NCI-H2227 (cell line): Measurements from ENCODE around the gene RHOT2.

ENCODE experiments used
- DNase-seq: peaks from one replicate; lab custom pipeline; 2025; ENCODE audit not compliant: unreplicated experiment; lab: John Stamatoyannopoulos, UW

RHOT2 gene

DNA sequence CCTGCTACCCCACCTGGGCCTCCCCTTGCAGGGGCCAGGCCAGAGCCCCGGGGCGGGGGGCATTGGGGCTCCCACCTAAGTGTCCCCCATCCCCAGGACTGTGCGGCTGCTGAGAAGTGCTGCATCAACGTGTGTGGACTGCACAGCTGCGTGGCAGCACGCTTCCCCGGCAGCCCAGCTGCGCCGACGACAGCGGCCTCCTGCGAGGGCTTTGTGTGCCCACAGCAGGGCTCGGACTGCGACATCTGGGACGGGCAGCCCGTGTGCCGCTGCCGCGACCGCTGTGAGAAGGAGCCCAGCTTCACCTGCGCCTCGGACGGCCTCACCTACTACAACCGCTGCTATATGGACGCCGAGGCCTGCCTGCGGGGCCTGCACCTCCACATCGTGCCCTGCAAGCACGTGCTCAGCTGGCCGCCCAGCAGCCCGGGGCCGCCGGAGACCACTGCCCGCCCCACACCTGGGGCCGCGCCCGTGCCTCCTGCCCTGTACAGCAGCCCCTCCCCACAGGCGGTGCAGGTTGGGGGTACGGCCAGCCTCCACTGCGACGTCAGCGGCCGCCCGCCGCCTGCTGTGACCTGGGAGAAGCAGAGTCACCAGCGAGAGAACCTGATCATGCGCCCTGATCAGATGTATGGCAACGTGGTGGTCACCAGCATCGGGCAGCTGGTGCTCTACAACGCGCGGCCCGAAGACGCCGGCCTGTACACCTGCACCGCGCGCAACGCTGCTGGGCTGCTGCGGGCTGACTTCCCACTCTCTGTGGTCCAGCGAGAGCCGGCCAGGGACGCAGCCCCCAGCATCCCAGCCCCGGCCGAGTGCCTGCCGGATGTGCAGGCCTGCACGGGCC is 35.2 kb upstream of the RHOT2 start:
- DNase-seq: no peak

DNA sequence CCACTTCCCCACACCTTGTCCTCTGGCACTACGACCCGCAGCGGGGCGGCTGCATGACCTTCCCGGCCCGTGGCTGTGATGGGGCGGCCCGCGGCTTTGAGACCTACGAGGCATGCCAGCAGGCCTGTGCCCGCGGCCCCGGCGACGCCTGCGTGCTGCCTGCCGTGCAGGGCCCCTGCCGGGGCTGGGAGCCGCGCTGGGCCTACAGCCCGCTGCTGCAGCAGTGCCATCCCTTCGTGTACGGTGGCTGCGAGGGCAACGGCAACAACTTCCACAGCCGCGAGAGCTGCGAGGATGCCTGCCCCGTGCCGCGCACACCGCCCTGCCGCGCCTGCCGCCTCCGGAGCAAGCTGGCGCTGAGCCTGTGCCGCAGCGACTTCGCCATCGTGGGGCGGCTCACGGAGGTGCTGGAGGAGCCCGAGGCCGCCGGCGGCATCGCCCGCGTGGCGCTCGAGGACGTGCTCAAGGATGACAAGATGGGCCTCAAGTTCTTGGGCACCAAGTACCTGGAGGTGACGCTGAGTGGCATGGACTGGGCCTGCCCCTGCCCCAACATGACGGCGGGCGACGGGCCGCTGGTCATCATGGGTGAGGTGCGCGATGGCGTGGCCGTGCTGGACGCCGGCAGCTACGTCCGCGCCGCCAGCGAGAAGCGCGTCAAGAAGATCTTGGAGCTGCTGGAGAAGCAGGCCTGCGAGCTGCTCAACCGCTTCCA is 34.4 kb upstream of the RHOT2 start:
- DNase-seq: no peak

DNA sequence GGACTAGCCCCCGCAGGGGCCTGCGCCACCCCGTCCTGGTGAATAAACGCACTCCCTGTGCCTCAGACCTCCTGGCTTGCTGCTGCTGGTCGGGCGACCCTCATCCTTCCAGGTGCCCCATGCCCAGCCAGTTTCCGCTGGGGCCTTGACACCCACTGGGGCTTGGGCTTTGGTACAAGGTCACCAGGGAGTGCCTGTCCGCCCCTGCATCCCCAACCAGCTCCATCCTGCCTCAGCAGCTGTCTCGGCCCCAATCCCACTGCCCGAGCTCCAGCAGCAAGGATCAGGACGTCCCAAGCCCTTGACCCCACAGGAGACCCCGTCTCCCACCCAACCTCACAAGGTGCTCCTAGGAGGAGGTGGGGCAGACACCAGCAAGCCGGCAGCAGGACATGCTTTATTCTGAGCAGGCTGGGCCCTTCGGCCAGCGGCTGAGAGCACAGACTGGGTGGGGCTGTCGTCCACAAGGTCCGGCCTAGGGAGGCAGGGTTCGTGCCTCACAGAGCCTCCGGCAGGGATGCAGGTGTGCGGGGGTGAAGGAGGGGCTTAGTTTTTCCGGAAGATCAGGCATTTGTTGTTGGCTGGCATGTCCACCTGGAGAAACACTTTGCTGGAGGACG is 33.8 kb upstream of the RHOT2 start:
- DNase-seq: no peak

GRCh38 chr16:634996-635395 is 32.9 kb upstream of the RHOT2 start:
- no peak for DNase-seq

DNA sequence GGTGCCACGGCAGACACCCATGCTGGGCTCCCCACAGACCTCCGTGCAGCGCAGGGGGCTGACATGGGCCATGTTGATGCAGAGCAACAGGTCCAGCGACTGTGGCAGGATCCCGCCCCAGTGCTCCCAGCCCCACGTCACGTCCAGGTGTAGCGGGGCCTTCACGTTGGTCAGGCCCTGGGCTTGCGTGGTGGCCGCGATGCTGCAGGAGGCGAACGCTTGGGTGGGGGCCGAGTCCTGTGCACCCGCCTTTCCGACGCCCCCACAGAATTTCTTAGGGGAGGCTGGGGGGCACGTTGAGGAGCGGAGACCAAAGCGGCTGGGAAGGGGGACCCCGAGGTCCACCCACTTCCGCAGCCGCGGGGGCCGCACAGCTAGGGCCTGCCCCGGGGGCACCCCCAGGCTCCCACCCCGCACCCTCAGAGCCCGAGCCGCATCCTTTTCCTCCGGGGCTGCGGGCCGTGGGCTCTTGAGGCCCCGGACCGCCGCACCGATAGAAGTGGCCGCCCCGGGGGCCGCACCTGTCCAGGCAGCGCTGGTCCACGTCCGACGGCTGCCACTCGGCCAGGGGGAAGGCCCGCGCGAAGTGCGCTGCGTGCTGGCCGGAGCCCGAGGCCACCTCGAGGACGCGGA is 32.2 kb upstream of the RHOT2 start:
- DNase-seq: no peak

DNA sequence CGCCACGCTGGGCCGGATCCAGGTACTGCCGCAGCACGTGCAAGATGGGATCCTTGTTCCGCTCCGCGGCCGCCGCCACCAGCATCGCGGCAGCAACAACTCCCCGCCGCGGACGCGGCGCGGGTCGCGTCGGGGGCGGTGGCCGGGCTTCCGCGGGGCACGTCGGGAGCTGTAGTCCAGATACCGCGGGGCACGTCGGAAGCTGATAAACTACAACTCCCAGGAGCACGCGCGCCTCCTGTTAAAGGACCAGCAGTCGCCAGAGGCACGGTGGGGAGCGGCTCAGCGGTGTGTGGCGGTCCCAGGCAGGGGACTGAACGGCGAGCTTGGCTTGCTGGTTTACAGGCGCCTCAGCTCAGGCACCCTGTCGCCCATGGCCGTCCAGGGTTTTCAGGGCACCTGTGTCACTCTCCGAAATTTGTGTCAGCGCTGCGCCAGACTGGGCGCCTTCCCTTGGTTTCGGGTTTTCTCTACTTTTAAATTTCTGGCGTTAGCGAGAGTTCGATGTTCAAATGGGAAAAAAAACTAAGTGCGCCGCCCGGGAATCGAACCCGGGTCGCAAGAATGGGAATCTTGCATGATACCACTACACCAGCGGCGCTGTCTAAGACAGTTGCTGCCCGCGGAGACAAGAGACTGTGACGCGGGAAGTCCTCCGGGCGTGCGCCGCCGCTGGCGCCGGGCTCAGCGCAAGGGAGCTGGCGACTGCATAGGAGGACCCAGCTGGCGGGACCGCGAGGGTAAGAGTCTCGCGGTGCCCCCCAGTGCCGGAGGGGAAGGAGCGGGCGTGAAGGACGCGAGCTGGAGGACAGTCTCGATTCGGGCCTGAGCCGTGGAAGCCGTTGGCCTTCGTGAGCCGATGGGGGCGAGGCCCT is 31.5 kb upstream of the RHOT2 start, which contains the start of gene METTL26:
METTL26 (minus strand) TSS at position 100 of the 875 bp plus-strand sequence; CDS start at position 85, 15 bp downstream.
- DNase-seq: peak; percentile 96

DNA sequence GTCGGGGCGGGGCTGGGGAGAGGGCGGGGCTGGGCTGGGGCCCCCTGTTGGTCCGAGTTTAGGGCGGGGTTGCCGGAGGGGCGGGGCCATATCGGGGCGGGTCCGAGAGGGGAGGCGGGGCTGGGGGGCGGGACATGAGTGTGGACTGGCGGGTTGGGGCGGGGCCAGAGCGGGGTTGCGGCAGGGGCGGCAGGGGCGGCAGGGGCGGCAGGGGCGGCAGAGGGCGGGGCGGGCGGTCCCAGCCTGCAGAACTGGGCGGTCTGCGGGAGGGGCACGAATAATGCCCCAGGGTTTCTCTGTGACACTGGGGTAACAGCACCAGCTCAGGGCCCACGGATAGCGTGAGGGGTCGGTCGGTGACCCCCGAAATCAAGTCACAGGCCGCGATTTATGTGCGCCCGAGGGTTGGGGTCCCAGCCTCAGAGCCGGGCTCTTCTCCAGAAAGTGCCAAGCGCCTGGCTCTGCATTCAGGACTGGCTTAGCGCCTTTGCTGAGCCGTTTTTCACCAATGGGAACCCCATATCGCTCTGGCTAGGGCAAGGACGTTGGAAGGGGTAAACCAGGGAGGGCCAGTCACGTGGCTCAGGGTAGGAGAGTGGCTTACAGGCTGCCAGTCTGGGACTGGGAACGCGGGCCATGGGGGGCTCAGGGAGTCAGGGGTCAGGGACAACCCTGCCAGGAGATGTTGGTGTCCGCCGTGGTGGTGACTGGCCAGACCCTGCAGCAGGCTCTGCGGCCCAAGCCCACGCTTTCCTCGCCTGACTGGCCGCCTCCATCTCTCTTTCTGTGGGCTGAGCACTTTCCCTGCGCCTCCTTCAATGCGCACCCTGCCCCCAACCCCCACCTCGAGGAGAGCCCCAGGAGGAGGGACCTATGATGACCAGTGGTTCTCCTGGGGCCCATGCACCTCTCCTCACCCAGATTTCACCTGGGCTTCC is 30.6 kb upstream of the RHOT2 start:
- peak; percentile 93 for DNase-seq

GRCh38 chr16:638034-638543 is 29.8 kb upstream of the RHOT2 start:
- no peak for DNase-seq

GRCh38 chr16:638836-639235 is 29.1 kb upstream of the RHOT2 start:
- no peak for DNase-seq

GRCh38 chr16:640614-641013 is 27.3 kb upstream of the RHOT2 start:
- DNase-seq: no peak

- DNase-seq: peak; percentile 87
These were observed 26.4 kb upstream of the RHOT2 start, which contains the start of gene MCRIP2 for GRCh38 chr16:641326-642188. Gene MCRIP2, plus strand, starts transcription at chr16:641828. Its CDS starts 164 bp downstream, at chr16:641992.

GRCh38 chr16:642189-643049 is 25.5 kb upstream of the RHOT2 start:
- peak; percentile 58 for DNase-seq

GRCh38 chr16:643050-643368 is 24.9 kb upstream of the RHOT2 start:
- DNase-seq: no peak

GRCh38 chr16:644556-644955 is 23.4 kb upstream of the RHOT2 start:
- DNase-seq: no peak

DNA sequence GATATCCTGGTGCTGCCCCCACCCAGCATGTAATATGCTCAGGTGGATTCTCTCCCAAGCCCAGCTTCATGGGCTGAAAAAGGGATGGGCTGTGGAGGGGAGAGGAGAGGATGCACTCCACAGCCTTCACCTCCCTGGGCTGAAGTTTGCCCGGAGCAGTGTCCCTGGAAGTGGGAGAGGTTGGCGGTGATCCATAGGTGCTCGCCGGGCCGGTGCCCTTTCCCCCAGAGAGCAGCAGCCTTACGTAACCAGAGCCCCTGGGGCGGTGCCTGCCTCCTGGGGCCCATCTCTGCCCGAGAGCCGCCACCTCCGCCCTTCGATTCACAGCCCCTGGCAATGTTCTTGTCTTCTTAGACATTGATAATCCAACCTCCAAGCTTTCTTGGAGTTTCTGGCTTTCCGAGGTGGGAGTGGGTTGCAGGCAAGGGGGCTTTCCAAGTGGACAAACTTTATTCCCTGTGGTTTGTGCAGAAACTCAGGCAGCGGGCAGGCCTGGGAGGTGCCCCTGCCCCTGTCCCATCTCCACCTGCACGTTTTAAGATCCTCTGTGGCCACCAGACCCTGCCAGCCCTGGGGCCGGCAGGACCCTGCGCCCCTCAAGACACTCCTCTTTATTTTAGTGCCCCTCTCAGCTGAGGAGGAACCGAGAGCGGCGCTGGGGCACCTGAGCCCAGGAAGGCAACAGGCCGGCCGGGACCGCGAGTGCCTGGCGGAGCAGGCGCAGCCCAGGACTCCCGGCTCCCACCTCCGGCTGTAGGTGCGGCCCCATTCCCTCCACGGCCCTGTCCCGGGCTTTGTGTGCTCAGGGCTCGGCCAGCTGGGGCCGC is 21.9 kb upstream of the RHOT2 start:
- no peak for DNase-seq

DNA sequence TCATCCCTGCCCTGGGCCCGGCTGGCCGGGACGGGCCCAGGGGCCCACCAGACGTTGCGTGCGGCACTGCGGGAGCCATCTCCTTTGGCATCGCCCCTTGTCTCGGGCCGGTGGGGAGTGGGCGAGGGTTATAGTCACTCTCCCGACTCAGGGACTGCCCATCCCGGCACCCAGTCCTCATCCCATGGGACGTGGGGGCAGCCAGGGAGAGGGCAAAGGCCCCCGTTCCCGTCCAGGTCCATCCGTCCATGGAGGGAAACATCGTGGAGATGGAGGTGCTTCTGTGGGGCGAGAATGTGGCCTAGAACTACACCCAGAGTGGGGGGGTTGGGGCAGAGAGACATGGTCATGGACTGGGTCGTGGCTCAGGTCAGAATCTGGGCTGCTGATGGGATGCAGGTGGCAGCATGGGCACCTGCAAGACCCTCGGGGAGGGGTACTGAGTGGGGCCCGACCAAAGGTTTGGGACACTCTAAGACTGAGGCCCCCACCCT is 21.2 kb upstream of the RHOT2 start:
- DNase-seq: no peak
